GM12801 (cell line): ENCODE data around the gene PRDM10.

Experiments used
- TF ChIP-seq, protein P1 (sequence below): IDR thresholded peaks from one replicate; pipeline ENCODE4 v1.5.1; 2011; ENCODE audit warnings: control low read depth; ENCODE audit not compliant: insufficient read length; ENCODE audit errors: extremely low read depth

Gene PRDM10

GRCh38 chr11:130002352-130002845 is at the start of gene PRDM10:
TSS of gene PRDM10 (minus strand) at chr11:130002835. CDS start at chr11:129960964, 41,871 bp downstream.
- TF ChIP-seq, protein P1, sequence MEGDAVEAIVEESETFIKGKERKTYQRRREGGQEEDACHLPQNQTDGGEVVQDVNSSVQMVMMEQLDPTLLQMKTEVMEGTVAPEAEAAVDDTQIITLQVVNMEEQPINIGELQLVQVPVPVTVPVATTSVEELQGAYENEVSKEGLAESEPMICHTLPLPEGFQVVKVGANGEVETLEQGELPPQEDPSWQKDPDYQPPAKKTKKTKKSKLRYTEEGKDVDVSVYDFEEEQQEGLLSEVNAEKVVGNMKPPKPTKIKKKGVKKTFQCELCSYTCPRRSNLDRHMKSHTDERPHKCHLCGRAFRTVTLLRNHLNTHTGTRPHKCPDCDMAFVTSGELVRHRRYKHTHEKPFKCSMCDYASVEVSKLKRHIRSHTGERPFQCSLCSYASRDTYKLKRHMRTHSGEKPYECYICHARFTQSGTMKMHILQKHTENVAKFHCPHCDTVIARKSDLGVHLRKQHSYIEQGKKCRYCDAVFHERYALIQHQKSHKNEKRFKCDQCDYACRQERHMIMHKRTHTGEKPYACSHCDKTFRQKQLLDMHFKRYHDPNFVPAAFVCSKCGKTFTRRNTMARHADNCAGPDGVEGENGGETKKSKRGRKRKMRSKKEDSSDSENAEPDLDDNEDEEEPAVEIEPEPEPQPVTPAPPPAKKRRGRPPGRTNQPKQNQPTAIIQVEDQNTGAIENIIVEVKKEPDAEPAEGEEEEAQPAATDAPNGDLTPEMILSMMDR, result no peak

DNA sequence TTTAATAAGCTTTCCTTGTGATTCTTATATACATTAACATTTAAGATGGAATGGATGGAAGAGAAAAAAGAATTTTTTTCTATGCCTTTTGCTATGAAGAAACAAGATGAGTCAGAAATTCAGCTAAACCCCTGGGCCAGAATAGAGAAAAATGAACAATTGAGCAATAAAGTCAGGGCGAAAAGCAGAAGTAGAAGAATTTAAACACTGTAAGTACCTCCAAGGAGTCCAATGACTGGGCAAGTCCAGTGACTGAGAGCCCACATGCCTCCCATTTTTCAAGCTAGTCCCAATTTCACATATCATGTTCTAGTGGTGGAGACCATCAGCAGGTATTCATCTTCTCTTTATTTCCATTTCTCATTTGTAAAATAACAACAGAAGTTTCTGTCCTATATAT is 48.4 kb upstream of the PRDM10 start:
- TF ChIP-seq, protein P1, result no peak

DNA sequence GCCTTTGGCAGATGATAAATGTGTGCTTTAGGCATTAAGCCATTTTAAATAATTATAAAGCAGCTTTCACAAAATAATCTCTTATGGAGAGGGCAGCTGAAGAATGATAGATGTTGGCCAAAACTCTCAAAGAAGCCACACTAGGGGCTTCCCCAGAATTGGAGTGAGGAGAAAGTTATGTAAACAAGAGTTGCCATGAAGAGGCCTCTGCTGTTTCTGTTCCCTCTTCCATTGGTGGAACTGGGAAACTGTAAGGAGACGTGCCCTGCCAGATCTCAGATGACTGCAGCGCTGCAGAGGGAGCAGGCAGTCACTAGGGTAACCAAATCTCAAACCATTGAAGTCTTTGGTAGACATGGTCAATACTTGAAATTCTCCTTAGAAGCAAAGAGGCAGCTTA is 47.6 kb upstream of the PRDM10 start:
- TF ChIP-seq, protein P1, result no peak

DNA sequence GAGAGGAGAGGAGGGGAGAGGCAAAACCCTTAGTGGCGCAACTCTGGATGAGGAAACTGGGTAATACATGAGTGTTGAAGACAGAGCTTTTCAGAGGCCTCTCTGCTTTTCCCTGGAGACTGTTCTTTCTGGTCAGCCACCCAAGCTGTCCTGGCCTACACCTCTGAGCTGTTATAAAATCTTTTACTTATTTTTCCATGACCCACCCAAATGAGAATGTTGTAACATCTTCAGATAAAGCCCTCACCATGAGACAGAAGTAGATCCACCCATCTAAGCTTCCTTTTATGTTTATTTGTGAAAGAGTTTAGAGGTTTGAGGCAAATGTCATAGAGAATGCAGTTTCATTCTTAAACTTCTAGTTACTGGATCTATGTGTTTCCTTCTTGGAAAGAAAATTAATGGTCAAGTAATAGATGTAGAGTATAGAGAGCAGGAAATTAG is 46.7 kb upstream of the PRDM10 start:
- TF ChIP-seq, protein P1, result no peak

DNA sequence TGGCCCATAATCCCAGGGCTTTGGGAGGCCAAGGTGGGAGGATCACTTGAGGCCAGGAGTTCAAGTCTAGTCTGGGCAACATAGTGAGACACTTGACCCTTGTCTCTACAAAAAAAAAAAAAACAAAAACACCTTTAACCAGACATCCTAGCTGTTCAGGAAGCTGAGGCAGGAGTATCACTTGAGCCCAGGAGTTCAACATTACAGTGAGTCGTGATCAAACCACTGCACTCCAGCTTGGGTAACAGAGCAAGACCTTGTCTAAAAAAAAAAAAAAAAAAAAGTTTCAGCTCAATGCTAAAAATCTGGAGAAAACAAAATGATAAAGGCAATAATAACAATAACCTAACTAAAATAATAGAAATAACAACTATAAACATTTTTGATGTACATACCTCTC is 44.5 kb upstream of the PRDM10 start:
- TF ChIP-seq, protein P1, result no peak

DNA sequence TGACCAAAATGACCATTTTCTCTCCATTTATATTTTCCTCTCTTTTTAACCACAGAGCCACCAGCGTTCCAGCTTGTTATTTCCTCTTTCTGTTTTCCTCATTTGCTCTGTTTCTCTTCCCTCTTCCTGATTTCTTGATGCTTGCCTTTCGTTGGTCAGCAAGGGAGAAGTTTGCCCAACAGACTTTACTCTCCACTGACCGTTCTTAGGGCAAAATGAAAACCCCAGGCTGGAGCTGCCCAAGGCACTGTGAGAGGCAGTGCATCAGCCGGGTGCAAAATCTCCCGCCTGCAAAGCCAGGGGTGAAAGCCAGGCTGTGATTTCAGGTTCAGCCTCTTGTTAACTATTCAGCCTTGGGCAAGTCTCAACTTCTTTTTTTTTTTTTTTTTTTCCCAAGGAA is 40.9 kb upstream of the PRDM10 start:
- TF ChIP-seq, protein P1, result no peak

DNA sequence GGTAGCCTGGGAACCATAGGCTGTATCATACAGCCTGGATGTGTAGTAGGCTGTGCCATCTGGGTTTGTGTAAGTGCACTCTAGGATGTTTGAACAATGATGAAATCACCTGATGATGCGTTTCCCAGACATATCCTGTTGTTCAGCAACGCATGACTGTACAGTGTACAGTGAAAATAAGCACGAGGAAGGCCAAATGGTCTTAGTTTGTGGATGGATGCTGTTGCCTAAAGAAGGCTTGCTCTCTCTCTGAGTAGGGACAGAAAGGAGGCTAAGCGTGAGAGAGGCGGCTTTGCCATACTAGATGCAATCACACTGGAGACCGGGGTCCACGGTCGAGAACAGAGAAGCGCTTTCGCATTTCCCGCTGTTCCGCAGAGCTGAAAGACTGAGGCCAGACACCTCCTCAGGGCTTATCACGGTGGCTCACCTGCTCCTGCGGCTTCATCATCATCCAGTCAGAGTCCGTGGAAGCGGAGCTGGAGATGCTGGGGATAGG is 39.5 kb upstream of the PRDM10 start:
- TF ChIP-seq, protein P1, result no peak
